AML-193 (cell line): Measurements from ENCODE around the gene TRAPPC12.

ENCODE experiments used
- DNase-seq, 2 experiments: peaks; one replicate each; lab custom pipeline; 2025; lab: John Stamatoyannopoulos, UW

Gene TRAPPC12

GRCh38 chr2:3470166-3470651 is 90.7 kb downstream of the TRAPPC12 start:
- no peak for DNase-seq

- DNase-seq: no peak
Measured at GRCh38 chr2:3470856-3471737, 91.6 kb downstream of the TRAPPC12 start.

- no peak for DNase-seq
Measured at GRCh38 chr2:3472296-3472695, 92.8 kb downstream of the TRAPPC12 start.

- DNase-seq: no peak
Measured at GRCh38 chr2:3472966-3473365, 93.5 kb downstream of the TRAPPC12 start.

- DNase-seq: no peak
Measured at GRCh38 chr2:3475771-3476170, 96.3 kb downstream of the TRAPPC12 start.

DNA sequence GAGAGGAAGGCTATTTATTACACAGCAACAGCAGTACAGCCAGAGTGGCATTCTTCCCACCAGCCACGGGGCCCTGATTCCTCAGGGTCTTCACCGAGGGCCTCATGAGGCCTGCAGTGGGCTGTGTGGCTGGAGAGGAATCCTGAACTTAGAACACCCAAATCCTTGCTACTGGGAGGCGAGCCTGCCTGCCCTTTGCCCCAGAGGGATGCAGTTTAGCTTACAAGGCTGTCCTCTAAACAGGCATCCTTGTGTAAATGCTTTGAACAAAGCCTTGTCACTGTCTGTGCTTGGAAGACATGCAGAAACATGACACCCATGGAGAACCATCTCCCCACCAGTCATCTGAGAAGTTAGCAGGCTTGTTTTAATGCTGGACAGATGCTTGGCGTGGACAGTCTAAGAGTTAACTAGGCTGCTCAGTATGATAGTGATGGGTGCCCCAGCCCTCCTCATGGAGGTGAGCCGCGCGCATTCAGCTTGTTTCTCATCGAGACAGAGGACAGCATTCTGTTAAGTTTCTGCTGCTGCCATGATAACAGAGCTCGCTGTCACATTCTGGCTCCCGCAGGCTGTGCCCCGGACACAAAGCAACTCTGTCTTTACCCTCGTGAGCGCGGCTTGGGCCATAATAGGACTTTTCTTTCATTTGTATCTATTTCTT is 97.0 kb downstream of the TRAPPC12 start:
- DNase-seq: no peak

- no peak for DNase-seq
Measured at GRCh38 chr2:3476985-3477327, 97.5 kb downstream of the TRAPPC12 start.

DNA sequence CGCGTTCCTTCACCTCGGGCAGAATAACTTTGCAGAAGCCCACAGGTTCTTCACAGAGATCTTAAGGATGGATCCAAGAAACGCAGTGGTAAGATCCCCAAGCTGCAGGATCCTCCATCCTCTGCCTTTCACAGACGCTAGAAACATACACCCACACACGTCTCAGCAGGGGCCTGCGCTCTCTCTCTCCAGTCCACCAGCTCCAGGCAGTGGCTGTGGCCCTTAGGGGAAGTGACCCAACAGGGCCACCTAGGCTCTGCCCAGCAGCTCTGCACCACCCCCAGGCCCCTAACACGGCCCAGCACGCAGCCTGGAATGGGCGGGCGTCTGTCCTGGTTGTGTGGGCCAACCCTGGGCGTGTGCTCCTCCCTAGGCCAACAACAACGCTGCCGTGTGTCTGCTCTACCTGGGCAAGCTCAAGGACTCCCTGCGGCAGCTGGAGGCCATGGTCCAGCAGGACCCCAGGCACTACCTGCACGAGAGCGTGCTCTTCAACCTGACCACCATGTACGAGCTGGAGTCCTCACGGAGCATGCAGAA is 99.4 kb downstream of the TRAPPC12 start:
- DNase-seq: no peak

GRCh38 chr2:3479430-3480320 is 100.2 kb downstream of the TRAPPC12 start:
- DNase-seq: no peak

DNA sequence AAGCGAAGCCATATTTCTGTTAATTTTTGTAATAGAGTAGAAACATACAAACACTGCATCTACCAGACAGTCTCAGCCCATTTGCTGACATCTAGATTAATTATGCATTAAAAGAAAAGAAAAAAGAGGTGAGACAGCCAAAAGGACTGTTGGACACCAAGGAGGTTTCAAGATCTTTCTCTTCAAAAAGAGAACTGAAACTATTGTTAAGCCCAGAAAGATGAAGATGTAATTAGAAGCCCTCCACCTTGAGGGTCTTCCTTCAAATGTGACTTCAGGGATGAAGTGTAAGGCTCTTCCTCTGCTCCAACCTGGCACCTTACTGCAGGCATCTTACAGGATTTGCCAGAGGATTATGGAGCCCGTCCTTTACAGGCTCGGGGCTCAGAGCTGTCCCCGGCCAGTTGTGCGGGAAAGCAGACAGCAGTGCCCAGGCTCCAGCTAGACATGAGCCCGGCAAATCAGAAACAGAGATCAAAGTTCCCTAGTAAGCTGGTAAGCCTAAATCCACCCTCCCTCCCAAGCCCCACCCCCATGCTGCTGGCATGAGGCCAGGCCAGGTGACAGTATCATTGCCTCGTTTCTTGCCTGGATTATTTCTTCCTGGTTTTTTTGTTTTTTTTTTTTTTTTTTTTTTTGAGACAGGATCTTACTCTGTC is 101.0 kb downstream of the TRAPPC12 start:
- no peak for DNase-seq

GRCh38 chr2:3481011-3481400 is 101.5 kb downstream of the TRAPPC12 start:
- DNase-seq: no peak

DNA sequence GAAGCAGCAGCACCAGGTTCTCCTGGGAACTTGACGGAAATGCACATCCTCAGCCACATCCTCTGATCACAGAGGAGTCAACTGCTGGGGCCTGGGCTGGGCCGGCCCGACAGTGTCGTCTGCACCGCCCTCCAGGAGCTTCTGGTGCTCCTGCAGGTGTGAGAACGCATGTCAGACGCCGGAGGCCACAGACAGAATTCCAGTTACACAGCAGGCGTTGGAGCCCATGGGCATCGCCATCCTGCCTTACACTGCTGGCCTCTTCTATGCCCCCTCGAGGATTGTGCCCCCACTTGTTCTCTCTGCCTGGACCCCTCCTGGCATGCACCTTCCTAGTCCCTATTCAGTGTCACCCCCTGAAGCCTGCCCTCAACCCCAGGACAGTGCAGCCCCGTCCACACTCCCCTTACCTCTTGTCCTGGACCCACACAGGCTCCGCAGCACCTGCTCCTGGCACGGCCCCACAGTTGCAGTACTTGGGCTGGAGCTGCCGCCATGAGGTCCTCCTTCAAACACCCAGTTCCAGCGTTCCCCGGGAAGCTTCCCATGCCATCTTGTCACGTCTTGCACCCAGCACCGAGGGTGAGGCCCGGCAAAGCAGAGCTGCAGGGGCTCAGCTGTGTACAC is 102.4 kb downstream of the TRAPPC12 start:
- no peak for DNase-seq

DNA sequence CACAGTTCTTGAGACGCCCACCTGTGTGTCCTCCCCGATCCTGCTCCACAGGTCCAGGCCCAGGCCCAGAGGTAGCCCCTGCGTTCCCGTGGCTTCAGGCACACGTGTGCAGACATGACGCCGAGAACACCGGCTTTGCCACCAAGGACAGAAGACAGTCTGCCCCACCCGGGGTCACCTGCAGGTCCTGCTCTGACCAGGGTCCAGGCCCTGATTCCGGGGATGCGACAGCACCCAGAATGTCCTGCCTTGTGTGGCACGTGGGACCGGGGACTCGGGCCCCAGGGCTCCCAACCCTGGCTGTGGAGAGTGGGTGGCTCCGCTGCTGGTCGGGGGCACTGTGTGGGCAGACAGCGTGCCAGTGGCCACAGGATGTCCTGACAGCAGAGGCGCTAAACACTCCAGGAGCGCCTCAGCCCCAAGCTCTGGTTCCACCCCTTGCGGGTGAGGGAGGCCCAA is 102.9 kb downstream of the TRAPPC12 start:
- DNase-seq: no peak

- DNase-seq: no peak
Measured at GRCh38 chr2:3483227-3483985, 103.9 kb downstream of the TRAPPC12 start.

GRCh38 chr2:3483986-3484960 is 104.8 kb downstream of the TRAPPC12 start:
- DNase-seq: no peak

DNA sequence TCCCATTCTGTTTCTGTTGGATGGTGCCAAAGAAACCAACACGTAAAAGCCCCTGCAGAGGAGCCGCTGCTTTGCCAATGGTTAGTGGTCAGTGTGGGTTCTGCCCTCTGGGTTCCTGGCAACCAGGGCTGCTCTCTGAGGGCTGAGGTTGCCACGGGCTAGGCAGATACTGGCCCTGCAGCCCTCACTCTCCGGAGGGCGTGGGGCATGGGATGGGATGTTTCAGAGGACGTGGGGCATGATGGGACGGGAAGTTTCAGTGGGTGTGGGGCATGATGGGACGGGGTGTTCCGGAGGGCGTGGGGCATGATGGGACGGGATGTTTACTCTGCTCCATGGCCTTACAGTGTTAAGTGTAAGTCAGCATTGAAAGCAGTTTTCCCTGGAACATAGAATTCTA is 105.7 kb downstream of the TRAPPC12 start:
- DNase-seq: no peak

DNA sequence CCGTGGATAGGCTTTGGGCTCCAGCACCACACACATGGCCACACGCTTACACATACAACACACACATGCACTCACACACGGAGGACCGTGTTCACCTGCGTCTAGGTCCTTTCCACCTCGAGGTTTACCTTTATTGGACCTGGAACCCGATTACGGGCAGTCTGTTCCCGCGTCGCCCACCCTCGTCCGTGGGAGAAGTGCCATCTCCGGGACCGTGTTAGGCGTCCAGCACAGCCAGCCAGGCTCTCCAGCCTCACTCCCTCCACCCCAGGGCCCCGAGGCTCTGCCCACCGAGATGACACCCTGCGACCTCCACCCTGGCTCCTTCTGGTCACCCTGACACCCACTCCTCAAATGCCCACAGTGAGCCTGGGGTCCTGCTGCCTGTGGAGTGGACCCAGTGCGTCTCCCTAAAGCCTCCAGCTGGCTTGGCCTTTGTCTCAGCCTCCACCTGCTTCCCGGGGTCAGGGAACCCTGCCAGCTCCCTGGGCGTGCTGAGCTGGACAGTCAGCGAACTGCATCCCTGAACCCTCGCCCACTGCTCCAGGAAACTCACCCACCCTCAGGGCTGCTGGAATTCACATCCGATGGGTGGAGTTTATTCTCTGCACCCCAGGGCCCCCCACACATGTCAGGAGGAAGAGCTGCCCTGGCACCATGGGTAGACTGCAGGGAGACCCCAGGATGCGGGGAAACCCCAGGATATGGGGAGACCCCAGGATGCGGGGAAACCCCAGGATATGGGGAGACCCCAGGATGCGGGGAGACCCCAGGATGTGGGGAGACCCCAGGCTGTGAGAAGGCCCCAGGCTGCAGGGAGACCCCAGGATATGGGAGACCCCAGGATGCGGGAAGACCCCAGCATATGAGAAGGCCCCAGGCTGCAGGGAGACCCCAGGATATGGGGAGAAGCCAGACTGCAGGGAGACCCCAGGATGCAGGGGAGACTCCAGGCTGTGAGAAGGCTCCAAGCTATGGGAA is 106.8 kb downstream of the TRAPPC12 start:
- DNase-seq: no peak

DNA sequence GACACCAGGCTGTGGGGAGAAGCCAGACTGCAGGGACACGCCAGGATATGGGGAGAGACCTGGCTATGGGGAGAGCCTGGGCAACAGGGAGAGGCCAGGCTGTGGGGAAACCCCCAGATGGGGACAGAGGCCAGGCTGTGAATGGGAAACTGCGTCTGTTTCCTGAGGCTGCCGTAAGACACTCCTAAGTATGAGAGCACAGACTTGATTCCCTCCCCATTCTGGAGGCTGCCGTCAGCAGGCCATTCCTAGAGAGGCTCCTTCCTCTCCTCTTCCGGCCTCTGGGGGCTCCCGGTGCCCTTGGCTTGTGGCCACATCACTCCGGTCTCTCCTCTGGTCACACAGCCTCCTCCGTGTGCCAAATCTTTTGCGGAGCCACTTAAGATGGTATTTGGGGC is 107.5 kb downstream of the TRAPPC12 start:
- no peak for DNase-seq
